ENCODE measurements around the gene PAFAH2.

DNA sequence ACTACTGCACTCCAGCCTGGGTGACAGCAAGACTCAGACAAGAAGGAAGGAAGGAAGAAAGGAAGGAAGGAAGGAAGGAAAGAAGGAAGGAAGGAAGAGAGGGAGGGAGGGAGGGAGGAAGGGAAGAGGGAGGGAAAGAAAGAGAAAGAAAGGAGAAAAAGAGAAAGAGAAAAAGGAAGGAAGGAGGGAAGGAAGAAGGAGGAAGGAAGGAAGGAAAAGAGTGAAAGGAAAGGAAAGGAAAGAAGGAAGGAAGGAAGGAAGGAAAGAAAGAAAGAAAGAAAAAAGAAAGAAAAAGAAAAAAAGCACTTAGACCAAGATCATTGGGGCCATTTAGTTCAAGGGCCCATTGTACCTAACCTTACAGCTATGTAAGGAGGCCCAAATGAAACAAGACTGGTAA, 42.3 kb downstream of the PAFAH2 start:
- TF ChIP-seq ZSCAN20 (CRISPR knock-in tag; IDR thresholded peaks at IDR 0.05; ENCODE audit: borderline replicate concordance) = no peak
- TF ChIP-seq SRF (IDR thresholded peaks at IDR 0.05; ENCODE audit: low read depth, low read length) = no peak
- TF ChIP-seq MAFF (IDR thresholded peaks at IDR 0.05; ENCODE audit: low read depth, low read length) = no peak
- TF ChIP-seq ELF4 (CRISPR knock-in tag; IDR thresholded peaks at IDR 0.05; ENCODE audit: borderline replicate concordance) = no peak
- TF ChIP-seq, protein P1, sequence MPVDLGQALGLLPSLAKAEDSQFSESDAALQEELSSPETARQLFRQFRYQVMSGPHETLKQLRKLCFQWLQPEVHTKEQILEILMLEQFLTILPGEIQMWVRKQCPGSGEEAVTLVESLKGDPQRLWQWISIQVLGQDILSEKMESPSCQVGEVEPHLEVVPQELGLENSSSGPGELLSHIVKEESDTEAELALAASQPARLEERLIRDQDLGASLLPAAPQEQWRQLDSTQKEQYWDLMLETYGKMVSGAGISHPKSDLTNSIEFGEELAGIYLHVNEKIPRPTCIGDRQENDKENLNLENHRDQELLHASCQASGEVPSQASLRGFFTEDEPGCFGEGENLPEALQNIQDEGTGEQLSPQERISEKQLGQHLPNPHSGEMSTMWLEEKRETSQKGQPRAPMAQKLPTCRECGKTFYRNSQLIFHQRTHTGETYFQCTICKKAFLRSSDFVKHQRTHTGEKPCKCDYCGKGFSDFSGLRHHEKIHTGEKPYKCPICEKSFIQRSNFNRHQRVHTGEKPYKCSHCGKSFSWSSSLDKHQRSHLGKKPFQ (CRISPR knock-in tag; IDR thresholded peaks at IDR 0.05; ENCODE audit: insufficient replicate concordance) = no peak
- no peak for TF ChIP-seq EZH2 (conservative IDR thresholded peaks at IDR 0.05; ENCODE audit: low read depth, low read length)
